Prostate gland (tissue), 2 donors: ENCODE measurements around the gene SLC1A2. TPM values are rescaled to one million over a fixed set of nuclear protein-coding genes. Genes with fewer than 3 reads are reported as not detected.

ENCODE experiments used
- DNase-seq: peaks from one replicate; pipeline ENCODE4 v3.0.0-alpha.2; 2019; ENCODE audit warnings: low spot score
- H3K27ac ChIP-seq, 2 donors: fragments of 200-600 bp; sonication (generic); 2 replicates each; pipeline ENCODE4 v1.5.1; 2017 to 2019
- H3K27me3 ChIP-seq: fragments of 200-600 bp; sonication (generic); replicated peaks from 2 replicates; pipeline ENCODE4 v1.5.1; 2019; ENCODE audit not compliant: insufficient read depth
- H3K36me3 ChIP-seq, 2 donors: fragments of 200-600 bp; sonication (generic); 1 replicate in 1 of 2; 2 replicates in 1 of 2; pipeline versions ENCODE4 v1.5.1 to v1.8.1; 2017 to 2019
- H3K4me1 ChIP-seq: fragments of 200-600 bp; sonication (generic); replicated peaks from 2 replicates; pipeline ENCODE4 v1.5.1; 2019
- H3K4me3 ChIP-seq, 2 donors: fragments of 200-600 bp; sonication (generic); 2 replicates each; pipeline ENCODE4 v1.5.1; 2017 to 2019
- H3K9me3 ChIP-seq: fragments of 200-600 bp; sonication (generic); 2 replicates; pipeline ENCODE4 v1.5.1; 2017
- POLR2A ChIP-seq: fragments of 450-650 bp; IDR thresholded peaks from one replicate; pipeline ENCODE4 v1.6.1; 2016; ENCODE audit warnings: antibody characterized with exemption, mild to moderate bottlenecking
- POLR2AphosphoS5 ChIP-seq: sonication (generic); formaldehyde crosslinking; IDR thresholded peaks from one replicate; pipeline ENCODE4 v1.6.1; 2017; ENCODE audit warnings: antibody characterized with exemption
- WGBS: methylation state at CpG from one replicate; pipeline ENCODE4 v1.1.5; 2018; 5-methylcytosine and 5-hydroxymethylcytosine counted together
- intact Hi-C: fragments of 100-400 bp; cut with DNase I; formaldehyde crosslinking; loops from one replicate; pipeline ENCODE4 v1.14.2; 2022
- total RNA-seq, 2 donors: library from RNA; depleted of rRNA; stranded (reverse); fragments of >200 nt; gene quantifications; one replicate each; pipeline ENCODE4 v1.1.0, GENCODE V29; 2016
- TF ChIP-seq, protein P1 (sequence below), 4 experiments: fragments of 200-600 bp in 2 of 4; fragments of 450-650 bp in 2 of 4; sonication (generic) in 2 of 4; IDR thresholded peaks; 1 replicate in 3 of 4; 2 replicates in 1 of 4; pipeline ENCODE4 v1.5.1; 2016 to 2019; ENCODE audit warnings: antibody characterized with exemption in 4 of 4, mild to moderate bottlenecking in 2 of 4, moderate library complexity in 2 of 4

The SLC1A2 gene
- total RNA-seq, 2 donors from 2014 or later: 0.82 to 1.5 TPM

DNA sequence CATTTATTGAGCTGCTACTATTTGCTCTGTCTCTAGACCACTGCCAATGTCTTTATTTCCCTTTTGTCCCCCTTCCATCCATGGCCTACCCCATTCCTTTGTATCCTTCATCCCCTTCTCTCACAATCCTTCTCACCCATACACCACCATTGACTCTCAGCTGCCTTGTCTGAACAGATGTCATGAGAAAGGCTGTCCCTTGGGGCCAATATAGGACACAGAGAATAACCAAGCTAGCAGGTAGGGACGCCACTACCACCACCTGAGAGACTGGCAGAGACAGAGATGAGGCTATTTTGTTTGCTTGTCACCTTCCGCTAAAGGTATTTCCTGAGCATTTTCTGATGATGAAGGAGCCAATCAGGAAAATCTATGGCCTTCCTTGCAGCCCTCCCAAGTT lies 141.5 kb downstream of the SLC1A2 start:
- H3K27ac ChIP-seq: no peak overlapping the region
- peaks cover 16% of the 10 kb centered on the region for H3K4me1 ChIP-seq
- H3K4me3 ChIP-seq: no peak overlapping the region
- TF ChIP-seq POLR2AphosphoS5: no peak
- TF ChIP-seq, protein P1, sequence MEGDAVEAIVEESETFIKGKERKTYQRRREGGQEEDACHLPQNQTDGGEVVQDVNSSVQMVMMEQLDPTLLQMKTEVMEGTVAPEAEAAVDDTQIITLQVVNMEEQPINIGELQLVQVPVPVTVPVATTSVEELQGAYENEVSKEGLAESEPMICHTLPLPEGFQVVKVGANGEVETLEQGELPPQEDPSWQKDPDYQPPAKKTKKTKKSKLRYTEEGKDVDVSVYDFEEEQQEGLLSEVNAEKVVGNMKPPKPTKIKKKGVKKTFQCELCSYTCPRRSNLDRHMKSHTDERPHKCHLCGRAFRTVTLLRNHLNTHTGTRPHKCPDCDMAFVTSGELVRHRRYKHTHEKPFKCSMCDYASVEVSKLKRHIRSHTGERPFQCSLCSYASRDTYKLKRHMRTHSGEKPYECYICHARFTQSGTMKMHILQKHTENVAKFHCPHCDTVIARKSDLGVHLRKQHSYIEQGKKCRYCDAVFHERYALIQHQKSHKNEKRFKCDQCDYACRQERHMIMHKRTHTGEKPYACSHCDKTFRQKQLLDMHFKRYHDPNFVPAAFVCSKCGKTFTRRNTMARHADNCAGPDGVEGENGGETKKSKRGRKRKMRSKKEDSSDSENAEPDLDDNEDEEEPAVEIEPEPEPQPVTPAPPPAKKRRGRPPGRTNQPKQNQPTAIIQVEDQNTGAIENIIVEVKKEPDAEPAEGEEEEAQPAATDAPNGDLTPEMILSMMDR (IDR thresholded peaks at IDR 0.05): no peak
- TF ChIP-seq POLR2A: no peak
- intact Hi-C loops: no loop called here
- 98% methylated on average over 2 of the region's 2 CpGs for WGBS
- H3K9me3 ChIP-seq: no peaks in the 10 kb centered on the region
- H3K36me3 ChIP-seq: no peaks in the 10 kb centered on the region
- no peaks in the 10 kb centered on the region for H3K27me3 ChIP-seq
- no peak for DNase-seq

DNA sequence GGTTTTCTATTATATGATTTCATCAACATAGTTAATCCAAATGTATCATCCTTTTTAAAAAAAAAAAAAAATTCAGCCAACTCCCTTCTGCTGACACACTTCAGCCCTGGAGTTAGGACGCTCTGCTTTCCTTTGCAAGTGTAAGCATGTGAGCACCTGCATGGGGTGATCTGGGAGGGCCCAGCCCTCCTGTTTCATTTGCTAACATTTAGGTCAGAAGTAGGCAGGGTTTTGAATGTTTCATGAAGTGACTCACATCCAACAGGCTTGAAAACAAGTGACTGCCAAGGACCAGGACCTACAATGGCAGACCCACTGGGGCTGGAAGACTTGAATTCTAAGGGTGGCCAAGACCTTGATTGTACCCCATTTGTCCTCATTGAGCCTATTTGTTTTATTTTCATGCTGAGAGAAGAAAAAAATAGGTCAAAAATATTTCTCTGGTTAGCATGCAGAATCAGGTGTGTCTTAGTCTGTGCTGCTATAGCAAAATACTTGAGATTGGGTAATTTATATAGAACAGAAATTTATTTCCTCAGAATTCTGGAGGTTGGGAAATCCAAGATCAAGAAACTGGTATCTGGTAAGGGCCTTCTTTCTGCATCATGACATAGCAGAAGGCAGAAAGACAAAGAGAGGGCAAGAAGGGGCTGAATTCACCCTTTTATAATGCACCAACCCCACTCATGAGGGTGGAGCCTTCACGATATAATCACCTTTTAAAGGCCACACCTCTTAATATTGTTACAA lies 142.8 kb downstream of the SLC1A2 start:
- TF ChIP-seq POLR2AphosphoS5 (peak; percentile 41), POLR2A (no peak)
- H3K27ac ChIP-seq: peak overlapping the region; percentile 53 to 61
- no peaks in the 10 kb centered on the region for H3K36me3 ChIP-seq
- no peaks in the 10 kb centered on the region for H3K9me3 ChIP-seq
- H3K4me1 ChIP-seq: peaks cover 16% of the 10 kb centered on the region
- intact Hi-C loops: no loop called here
- WGBS: 61% methylated on average over 2 of the region's 2 CpGs
- H3K4me3 ChIP-seq: no peak overlapping the region
- no peaks in the 10 kb centered on the region for H3K27me3 ChIP-seq
- DNase-seq: peak; percentile 52

DNA sequence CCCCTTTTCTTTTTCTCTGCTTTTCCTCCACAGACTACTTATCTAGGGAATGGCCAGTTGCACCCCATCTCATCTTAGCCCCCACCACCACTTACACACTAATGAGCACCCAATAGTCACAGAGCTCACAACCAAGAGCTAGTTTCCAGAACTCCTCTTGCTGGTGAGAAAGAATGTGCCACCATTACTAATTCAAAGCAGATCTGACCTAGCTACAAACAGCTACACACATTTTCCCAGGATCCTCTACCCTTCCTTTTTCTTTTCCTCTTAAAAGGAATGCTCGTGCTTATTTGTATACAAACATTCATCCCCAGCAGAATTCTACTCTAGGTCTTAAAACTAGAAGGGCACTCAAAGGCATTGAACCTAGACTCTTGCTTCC lies 143.6 kb downstream of the SLC1A2 start:
- Histone ChIP-seq H3K36me3 (no peaks in the 10 kb centered on the region), H3K27me3 (no peaks in the 10 kb centered on the region), H3K27ac (peak overlapping the region; percentile 53 to 61), H3K4me3 (no peak overlapping the region), H3K4me1 (peaks cover 16% of the 10 kb centered on the region), H3K9me3 (no peaks in the 10 kb centered on the region)
- WGBS: 38% methylated on average over 1 of the region's 1 CpG
- intact Hi-C loops: no loop called here
- no peak for DNase-seq
- no peak for TF ChIP-seq POLR2A
- TF ChIP-seq, protein P1 (IDR thresholded peaks at IDR 0.05): no peak
- no peak for TF ChIP-seq POLR2AphosphoS5

DNA sequence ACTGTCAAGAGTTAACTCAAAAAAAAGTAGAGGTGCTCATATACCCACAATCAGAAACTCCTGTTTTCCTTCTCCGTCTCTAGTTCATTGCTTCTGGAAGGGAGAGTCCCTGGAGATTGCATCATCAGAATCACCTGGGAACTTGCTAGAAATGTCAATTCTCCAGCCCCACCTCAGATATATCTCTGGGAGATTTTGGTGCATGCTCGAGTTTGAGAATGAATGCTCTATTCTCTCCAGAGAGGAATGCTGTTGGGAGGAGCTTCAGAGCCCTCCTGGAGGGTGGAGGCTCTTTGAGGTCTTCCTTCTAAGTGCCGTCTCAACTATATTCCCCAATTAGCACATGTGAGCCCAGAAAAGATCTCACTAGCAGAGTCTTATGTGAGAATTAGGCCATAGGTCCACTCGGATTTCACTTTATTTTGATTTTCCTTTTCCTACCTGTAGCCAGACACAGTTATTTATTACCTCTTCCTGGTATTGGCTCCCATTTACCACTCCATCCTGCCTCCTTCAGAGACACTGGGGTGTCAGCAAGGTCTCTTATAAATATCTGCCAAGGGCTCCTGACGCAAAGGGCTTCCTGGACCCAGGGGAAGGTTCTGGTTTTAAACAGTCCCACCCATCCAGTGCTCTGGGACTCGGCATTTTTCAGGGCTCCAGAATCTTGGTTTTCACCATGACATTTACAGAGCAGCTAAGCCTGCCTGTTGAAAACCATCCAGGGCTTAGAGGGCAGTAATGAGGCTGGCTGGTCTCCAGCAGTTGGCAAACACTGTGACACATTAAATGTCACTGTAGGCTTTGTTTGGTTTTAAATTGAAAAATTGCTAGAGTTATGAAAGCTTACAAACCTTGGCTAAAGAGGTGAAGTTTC lies 144.2 kb downstream of the SLC1A2 start:
- no peaks in the 10 kb centered on the region for H3K36me3 ChIP-seq
- intact Hi-C loops: no loop called here
- no peak overlapping the region for H3K4me3 ChIP-seq
- 33% methylated on average over 6 of the region's 6 CpGs for WGBS
- peak; percentile 88 for DNase-seq
- H3K27ac ChIP-seq: peak overlapping the region; percentile 53 to 61
- no peaks in the 10 kb centered on the region for H3K27me3 ChIP-seq
- TF ChIP-seq, protein P1 (IDR thresholded peaks at IDR 0.05): peak in 1 of 4 experiments; percentile 15
- TF ChIP-seq POLR2AphosphoS5 (peak; percentile 76), POLR2A (no peak)
- peaks cover 16% of the 10 kb centered on the region for H3K4me1 ChIP-seq
- H3K9me3 ChIP-seq: no peaks in the 10 kb centered on the region

DNA sequence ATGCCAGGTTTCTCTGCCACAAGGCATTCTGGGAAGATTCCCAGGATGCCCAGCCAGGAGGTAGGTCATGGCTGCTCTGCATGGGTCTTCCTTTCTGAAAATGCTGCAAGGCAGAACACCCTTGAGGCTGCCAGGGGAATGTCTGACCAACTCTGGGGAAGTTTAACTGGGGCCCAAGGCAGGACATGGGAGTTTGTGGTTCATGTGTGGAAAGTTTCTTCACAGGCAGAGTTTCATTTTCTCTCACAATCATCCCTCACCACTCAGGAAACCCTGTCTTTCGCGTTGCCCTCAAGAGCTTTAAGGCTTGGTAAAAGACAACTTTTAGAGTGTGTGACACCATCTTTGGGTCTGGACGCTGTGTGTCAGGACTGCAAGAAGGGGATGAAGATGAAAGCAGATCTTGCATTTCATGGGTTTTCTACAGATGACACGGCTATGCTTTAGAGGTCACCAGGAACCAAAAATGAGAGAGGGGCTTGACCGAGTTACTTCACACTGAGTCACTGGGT lies 146.9 kb downstream of the SLC1A2 start:
- intact Hi-C loops: no loop called here
- H3K9me3 ChIP-seq: no peaks in the 10 kb centered on the region
- H3K4me3 ChIP-seq: no peak overlapping the region
- TF ChIP-seq, protein P1 (IDR thresholded peaks at IDR 0.05): no peak
- TF ChIP-seq POLR2AphosphoS5: no peak
- no peak for TF ChIP-seq POLR2A
- 93% methylated on average over 5 of the region's 5 CpGs for WGBS
- H3K27me3 ChIP-seq: no peaks in the 10 kb centered on the region
- H3K4me1 ChIP-seq: peaks cover 16% of the 10 kb centered on the region
- H3K36me3 ChIP-seq: no peaks in the 10 kb centered on the region
- DNase-seq: no peak
- H3K27ac ChIP-seq: no peak overlapping the region
